Islet precursor cell (in vitro differentiated cells): ENCODE measurements around the gene TTLL11.

Experiments
- DNase-seq: peaks from one replicate; pipeline ENCODE4 v3.0.0-alpha.2; 2018

TTLL11 gene

GRCh38 chr9:121871431-121872025 is 221.6 kb downstream of the TTLL11 start:
- no peak for DNase-seq

GRCh38 chr9:121870271-121870670 is 222.8 kb downstream of the TTLL11 start:
- DNase-seq, result peak; percentile 31

DNA sequence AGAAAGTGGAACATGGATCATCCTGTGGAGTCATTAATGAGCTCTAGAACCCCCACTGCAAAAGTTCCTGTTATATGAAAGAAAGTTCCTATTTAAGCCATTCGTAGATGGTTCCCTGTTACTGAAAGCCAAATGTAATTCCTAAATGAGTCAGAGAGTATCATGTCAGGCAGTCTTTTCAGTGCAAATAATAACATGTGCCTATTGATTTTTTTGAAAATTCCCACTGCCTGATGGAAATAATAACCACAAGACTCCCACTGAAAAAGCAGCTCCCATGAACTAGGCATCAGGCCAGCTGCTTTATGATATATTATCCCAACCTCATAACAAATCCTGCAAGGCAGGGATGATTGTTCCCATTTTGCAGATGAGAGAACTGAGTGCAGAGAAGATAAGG is 224.5 kb downstream of the TTLL11 start:
- DNase-seq, result peak; percentile 22

DNA sequence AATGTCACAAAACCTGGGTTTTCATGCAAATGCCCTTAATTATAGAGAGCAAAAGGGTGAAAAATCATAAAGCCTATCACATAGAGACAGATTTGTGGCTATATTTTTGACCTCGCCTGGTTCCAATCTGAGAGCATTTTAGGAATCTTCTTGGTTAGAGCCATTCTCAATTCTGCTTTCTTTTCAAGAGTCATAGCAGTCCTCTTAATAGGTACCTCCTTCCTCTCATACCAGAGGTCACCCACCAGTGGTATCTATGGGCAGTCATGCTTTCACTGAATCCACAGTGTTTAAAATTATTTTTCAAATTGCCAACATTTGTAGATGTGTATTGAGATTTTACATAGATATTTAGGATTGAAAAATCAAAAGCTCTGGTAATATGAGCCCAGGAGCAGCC is 226.2 kb downstream of the TTLL11 start:
- DNase-seq, result no peak

DNA sequence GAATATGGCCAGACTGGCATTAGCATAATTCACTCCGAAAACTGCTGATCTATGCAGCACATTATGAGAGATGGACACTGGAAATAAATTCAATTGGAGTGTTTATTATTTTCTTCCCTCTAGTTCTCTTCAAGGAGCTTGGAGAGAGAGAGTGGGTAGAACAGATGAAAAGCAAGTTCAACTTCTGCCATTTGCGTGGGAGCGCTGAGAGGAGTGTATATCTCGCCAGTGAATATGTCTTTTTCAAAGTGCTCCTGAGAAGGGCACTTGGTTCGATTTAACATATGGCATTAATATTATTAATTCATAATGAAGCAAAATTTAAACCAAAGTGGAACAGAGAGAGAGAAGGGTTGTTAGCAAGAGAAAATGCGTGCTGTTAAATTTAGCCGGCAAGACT is 227.2 kb downstream of the TTLL11 start:
- DNase-seq, result no peak

- peak; percentile 12 for DNase-seq
Measured at GRCh38 chr9:121865060-121865459, 228.0 kb downstream of the TTLL11 start.

GRCh38 chr9:121863955-121864354 is 229.2 kb downstream of the TTLL11 start:
- DNase-seq, result peak; percentile 34

DNA sequence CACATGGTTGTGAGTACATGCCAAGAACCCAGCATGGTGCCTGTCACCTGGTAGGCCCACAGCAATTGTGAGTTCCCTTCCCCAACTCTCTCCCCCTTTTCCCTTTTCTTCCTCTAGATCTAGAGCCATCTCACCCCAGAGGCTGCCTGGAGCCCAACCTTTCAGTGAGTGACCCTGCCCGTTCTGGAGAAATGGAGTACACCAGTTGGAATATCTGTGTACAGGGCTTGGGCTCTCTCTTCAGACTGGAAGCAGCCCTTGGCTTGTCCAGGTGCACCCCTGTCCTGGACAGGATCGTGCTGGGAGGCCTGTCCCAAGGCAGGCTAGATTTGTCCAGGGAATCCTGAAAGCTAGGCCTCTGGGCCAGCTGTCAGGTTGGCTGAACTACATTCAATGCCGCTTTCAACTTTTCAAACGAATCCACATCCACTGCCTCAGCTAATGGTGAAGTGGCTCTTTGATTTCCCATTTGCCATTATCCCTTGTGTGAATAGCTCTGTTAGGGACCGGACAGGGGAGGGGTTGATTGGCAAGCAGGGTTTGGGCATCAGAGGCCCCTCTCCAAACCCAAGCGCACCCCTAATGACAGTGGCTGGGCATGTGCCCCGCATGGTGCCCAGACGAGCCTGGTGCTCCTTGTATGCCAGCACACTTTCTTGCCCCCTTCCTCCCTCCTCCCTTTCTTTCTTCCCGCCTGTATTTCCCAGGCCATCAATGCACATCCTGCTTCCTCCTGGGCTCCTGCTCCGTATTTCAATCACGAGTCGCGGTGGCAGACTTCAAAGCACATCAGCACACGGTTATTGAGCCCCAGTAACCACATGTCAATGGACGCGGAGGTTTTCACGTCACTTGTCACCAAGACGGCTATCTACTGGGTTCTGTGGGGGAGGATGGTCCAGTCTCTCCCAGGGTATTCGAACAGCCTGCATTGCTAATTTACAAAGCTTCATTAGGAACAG is 230.5 kb downstream of the TTLL11 start:
- DNase-seq, result peak; percentile 43

DNA sequence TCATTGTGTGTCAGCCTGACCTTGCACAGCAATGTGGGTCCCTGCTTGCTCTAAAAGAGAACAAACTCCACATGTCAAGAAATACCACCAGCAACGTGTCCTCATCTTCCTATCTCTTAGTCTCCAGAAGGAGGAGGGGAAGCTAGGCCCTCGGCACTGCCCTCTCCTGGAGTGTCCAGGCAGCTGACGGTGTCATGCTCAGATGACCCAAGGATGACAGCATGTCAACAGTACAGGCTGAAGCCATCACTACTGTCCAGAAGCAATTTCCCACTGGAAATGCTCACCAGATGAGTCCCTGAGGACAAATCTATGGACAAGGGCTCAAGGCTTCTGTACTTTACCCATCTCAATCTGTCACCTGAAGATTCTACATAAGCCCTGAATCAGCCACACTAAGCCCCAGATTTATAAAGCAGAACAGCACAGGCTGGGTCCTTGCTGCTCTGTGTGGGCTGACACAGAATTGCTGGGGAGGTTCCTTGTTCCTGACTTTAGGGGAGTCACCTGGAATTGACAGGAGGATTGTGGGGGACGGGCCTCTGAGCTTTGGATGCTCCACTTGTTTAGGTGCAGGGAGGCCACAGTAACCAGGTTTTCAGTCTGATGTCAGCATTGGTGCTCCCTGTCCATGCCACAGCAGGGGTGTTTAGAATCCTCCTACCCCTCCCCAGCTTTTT is 231.5 kb downstream of the TTLL11 start:
- peak; percentile 87 for DNase-seq

DNA sequence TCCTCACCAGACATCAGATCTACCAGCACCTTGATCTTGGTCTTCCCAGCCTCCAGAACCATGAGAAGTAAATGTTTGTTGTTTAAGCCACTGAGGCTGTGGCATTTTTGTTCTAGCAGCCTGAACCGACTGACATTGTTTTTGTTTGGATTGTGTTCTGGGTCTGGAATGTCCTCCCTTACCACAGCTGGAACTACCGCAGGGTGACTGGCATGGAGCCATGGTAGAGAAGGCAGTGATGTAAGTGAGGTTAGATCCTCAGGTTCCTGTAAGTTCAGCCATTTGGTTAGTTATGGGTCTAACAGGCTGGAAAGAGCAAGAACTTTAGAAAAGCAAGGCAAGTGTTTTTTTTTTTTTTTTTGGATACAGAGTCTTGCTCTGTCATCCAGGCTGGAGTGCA is 232.4 kb downstream of the TTLL11 start:
- no peak for DNase-seq

DNA sequence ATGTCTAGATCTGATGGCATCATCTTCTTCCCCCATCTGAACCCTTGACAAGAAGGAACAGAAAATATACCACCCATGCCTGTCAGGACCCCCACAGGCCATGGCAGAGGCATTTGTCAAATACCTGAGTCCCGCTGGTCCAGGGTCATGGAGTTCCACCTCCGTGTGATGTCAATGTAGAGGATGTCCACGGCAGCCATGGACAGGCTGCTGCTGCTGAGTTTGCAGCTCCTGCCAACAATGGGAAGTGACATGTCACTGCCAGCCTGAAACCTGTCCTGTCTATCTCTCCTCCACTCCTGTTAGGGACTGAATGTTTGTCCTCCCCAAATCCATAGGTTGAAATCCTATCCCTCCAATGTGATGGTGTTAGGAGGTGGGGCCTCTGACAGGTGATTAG is 232.9 kb downstream of the TTLL11 start:
- peak; percentile 48 for DNase-seq

- peak; percentile 36 for DNase-seq
Measured at GRCh38 chr9:121859646-121860045, 233.5 kb downstream of the TTLL11 start.

GRCh38 chr9:121858788-121859187 is 234.3 kb downstream of the TTLL11 start:
- peak; percentile 38 for DNase-seq

- DNase-seq, result peak; percentile 24
Measured at GRCh38 chr9:121857928-121858327, 235.2 kb downstream of the TTLL11 start.

- peak; percentile 26 for DNase-seq
Measured at GRCh38 chr9:121855476-121855875, 237.6 kb downstream of the TTLL11 start.

- no peak for DNase-seq
Measured at GRCh38 chr9:121853617-121854395, 239.3 kb downstream of the TTLL11 start.

GRCh38 chr9:121852651-121853616 is 240.2 kb downstream of the TTLL11 start:
- no peak for DNase-seq

- no peak for DNase-seq
Measured at GRCh38 chr9:121852241-121852640, 240.9 kb downstream of the TTLL11 start.

DNA sequence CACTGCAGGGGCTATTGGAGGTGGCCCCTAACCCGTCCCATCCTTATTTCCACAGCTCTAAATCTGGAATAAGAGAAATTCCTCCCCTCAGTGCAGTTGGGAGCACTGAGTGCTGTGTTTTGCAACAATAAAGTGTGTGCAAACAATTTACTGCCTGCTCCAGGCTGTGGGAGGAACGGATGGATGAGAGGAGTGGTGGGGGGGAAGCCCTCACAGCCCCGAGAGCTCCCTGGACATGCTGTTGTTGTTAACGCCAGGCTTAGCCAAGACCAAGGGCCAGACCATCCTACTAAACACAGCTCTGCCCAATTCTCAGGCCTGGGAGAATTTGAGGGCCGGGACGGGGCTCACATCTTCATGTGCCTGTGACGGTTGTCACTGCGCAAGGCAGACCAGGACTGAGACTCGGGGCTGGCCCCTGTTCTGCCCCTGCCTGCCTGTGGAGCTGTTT is 241.4 kb downstream of the TTLL11 start:
- no peak for DNase-seq

DNA sequence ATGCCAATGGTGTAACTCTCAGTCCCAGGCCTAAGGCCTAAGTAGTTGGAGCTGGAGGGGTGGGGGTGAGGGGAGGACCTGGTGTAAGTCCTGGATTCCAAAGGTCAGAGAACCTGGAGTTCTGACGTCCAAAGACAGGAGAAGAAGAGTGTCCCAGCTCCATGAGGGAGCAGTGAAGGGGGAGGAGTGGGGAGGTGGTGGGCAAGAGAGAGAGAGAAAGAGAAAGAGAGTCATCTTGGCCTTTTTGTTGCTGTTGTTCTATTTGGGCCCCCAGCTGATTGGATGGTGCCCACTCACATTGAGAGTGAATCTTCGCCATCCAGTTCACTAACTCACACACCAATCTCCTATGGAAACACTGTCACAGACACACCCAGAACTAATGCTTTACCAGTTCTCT is 242.7 kb downstream of the TTLL11 start:
- DNase-seq, result no peak

GRCh38 chr9:121849554-121849953 is 243.6 kb downstream of the TTLL11 start:
- no peak for DNase-seq

DNA sequence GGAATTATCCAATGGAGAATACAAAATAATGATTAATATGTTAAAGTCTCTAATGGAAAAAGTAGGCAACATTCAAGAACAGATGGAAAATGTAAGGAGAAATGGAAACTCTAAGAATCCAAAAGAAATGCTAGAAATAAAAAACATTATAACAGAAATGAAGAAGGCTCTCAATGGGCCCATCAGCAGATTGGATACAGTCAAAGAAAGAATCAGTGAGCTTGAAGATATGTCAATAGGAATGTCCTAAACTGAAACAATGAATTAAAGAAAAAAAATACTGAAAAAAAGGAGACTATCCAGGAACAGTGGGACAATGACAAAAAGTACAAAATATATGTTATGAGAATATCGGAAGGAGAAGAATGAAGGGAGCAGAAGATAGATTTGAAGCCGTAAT is 248.5 kb downstream of the TTLL11 start:
- no peak for DNase-seq
